AG09319 (cell line): ENCODE results near the gene SLC66A2.
"Not testable (repeated sequence)": the region's sequence is repeated elsewhere in the genome, so short reads cannot be mapped to it uniquely, and the experiment has no call there.

Source experiments
- DNase-seq: peaks from one replicate; pipeline ENCODE4 v3.0.0-alpha.2; 2010; ENCODE audit warnings: low read depth; ENCODE audit errors: extremely low read depth
- CTCF ChIP-seq: IDR thresholded peaks from 2 replicates; pipeline ENCODE4 v1.5.1; 2011; ENCODE audit warnings: low read depth, mild to moderate bottlenecking, inconsistent platforms, low read length, moderate library complexity

SLC66A2 gene

GRCh38 chr18:79961527-79962291 is 10.3 kb upstream of the SLC66A2 start:
- DNase-seq, result no peak
- TF ChIP-seq CTCF, result no peak

GRCh38 chr18:79960921-79961526 is 9.6 kb upstream of the SLC66A2 start:
- TF ChIP-seq CTCF, result no peak
- no peak for DNase-seq

GRCh38 chr18:79960161-79960801 is 8.8 kb upstream of the SLC66A2 start:
- not testable (repeated sequence) for DNase-seq

- TF ChIP-seq CTCF, result no peak
These were observed 7.5 kb upstream of the SLC66A2 start for GRCh38 chr18:79958981-79959380.

GRCh38 chr18:79956276-79956675 is 4.8 kb upstream of the SLC66A2 start:
- no peak for TF ChIP-seq CTCF
- DNase-seq, result no peak

More at GRCh38 chr18:79958981-79959380, 7.5 kb upstream of the SLC66A2 start:
- DNase-seq, result no peak

- no peak for TF ChIP-seq CTCF
- no peak for DNase-seq
These were observed 4.0 kb upstream of the SLC66A2 start for GRCh38 chr18:79955302-79956075.

- DNase-seq, result no peak
- TF ChIP-seq CTCF, result no peak
These were observed 3.3 kb upstream of the SLC66A2 start for GRCh38 chr18:79954791-79955190.
